T-helper 22 cell (primary cell): ENCODE data around the gene SNTA1.
A peak's percentile ranks its signal among the peaks of the same experiment; 100 is the strongest.
"Not testable (repeated sequence)": the region's sequence is repeated elsewhere in the genome, so short reads cannot be mapped to it uniquely, and the experiment has no call there.

Source experiments
- DNase-seq: peaks from one replicate; pipeline ENCODE4 v3.0.0-alpha.2; 2020; ENCODE audit warnings: low read depth

Gene SNTA1

GRCh38 chr20:33465481-33466302, 22.1 kb upstream of the SNTA1 start:
- no peak for DNase-seq

- not testable (repeated sequence) for DNase-seq
These were observed 21.2 kb upstream of the SNTA1 start for GRCh38 chr20:33464759-33465158.

- no peak for DNase-seq
These were observed 20.0 kb upstream of the SNTA1 start for GRCh38 chr20:33463332-33464101.

- no peak for DNase-seq
These were observed 17.1 kb upstream of the SNTA1 start for GRCh38 chr20:33460711-33461110.

GRCh38 chr20:33459599-33459998, 16.0 kb upstream of the SNTA1 start:
- DNase-seq = no peak

GRCh38 chr20:33456916-33457642, 13.5 kb upstream of the SNTA1 start:
- DNase-seq = peak; percentile 46

GRCh38 chr20:33450867-33451266, 7.3 kb upstream of the SNTA1 start:
- DNase-seq = no peak

- no peak for DNase-seq
These were observed 2.5 kb upstream of the SNTA1 start for GRCh38 chr20:33445881-33446625.

GRCh38 chr20:33444797-33445560, 1.4 kb upstream of the SNTA1 start:
- peak; percentile 12 for DNase-seq

- no peak for DNase-seq
These were observed 504 bp downstream of the SNTA1 start for GRCh38 chr20:33443006-33443511.

GRCh38 chr20:33442136-33443005, 1.2 kb downstream of the SNTA1 start:
- DNase-seq = no peak

GRCh38 chr20:33441142-33441955, 2.2 kb downstream of the SNTA1 start:
- no peak for DNase-seq

GRCh38 chr20:33440562-33440961, 3.0 kb downstream of the SNTA1 start:
- DNase-seq = not testable (repeated sequence)

GRCh38 chr20:33438481-33438880, 5.1 kb downstream of the SNTA1 start:
- no peak for DNase-seq

GRCh38 chr20:33437141-33437911, 6.2 kb downstream of the SNTA1 start:
- no peak for DNase-seq

GRCh38 chr20:33434434-33434833, 9.1 kb downstream of the SNTA1 start:
- DNase-seq = no peak

- DNase-seq = no peak
These were observed 9.9 kb downstream of the SNTA1 start for GRCh38 chr20:33433465-33434234.
